KMS-11 (cell line): ENCODE data around the gene FAM83F.

Experiments
- H2AFZ ChIP-seq: fragments of 200-600 bp; sonication (generic); 2 replicates; pipeline ENCODE4 v1.6.1; 2016; ENCODE audit warnings: antibody characterized with exemption, mixed run types, low read depth
- H3K27ac ChIP-seq: fragments of 200-600 bp; sonication (generic); 2 replicates; pipeline ENCODE4 v1.6.1; 2016; ENCODE audit warnings: mild to moderate bottlenecking, mixed run types
- H3K27me3 ChIP-seq: fragments of 200-600 bp; sonication (generic); 2 replicates; pipeline ENCODE4 v1.6.1; 2017; ENCODE audit warnings: mild to moderate bottlenecking, low read depth, mixed run types, moderate library complexity; ENCODE audit not compliant: insufficient read depth
- H3K36me3 ChIP-seq: fragments of 200-600 bp; sonication (generic); 2 replicates; pipeline ENCODE4 v1.6.1; 2017; ENCODE audit warnings: mild to moderate bottlenecking, mixed run types; ENCODE audit not compliant: insufficient read depth
- H3K4me1 ChIP-seq: fragments of 200-600 bp; sonication (generic); 2 replicates; pipeline ENCODE4 v1.6.1; 2016; ENCODE audit warnings: mild to moderate bottlenecking, low read depth, mixed run types; ENCODE audit not compliant: poor library complexity, severe bottlenecking
- H3K4me2 ChIP-seq: fragments of 200-600 bp; sonication (generic); 2 replicates; pipeline ENCODE4 v1.7.0; 2016; ENCODE audit warnings: mild to moderate bottlenecking, mixed run types
- H3K4me3 ChIP-seq: fragments of 200-600 bp; sonication (generic); IDR thresholded peaks from 2 replicates; pipeline ENCODE4 v1.6.1; 2017; ENCODE audit warnings: low read depth, low read length, mixed read lengths; ENCODE audit not compliant: insufficient read depth
- H3K79me2 ChIP-seq: fragments of 200-600 bp; sonication (generic); 2 replicates; pipeline ENCODE4 v1.6.1; 2016; ENCODE audit warnings: low read depth, mixed run types; ENCODE audit not compliant: insufficient read depth
- H3K9ac ChIP-seq: fragments of 200-600 bp; sonication (generic); 2 replicates; pipeline ENCODE4 v1.6.1; 2016; ENCODE audit warnings: mild to moderate bottlenecking, mixed run types
- H4K20me1 ChIP-seq: fragments of 200-600 bp; sonication (generic); 2 replicates; pipeline ENCODE4 v1.6.1; 2016; ENCODE audit warnings: mild to moderate bottlenecking, mixed run types; ENCODE audit not compliant: insufficient read depth
- TF ChIP-seq, protein P1 (sequence below): fragments of 200-600 bp; sonication (generic); conservative IDR thresholded peaks from 2 replicates; pipeline ENCODE4 v1.6.1; 2017; ENCODE audit warnings: low read depth, mild to moderate bottlenecking, antibody characterized with exemption, low read length, moderate library complexity, mixed read lengths

The FAM83F gene

DNA sequence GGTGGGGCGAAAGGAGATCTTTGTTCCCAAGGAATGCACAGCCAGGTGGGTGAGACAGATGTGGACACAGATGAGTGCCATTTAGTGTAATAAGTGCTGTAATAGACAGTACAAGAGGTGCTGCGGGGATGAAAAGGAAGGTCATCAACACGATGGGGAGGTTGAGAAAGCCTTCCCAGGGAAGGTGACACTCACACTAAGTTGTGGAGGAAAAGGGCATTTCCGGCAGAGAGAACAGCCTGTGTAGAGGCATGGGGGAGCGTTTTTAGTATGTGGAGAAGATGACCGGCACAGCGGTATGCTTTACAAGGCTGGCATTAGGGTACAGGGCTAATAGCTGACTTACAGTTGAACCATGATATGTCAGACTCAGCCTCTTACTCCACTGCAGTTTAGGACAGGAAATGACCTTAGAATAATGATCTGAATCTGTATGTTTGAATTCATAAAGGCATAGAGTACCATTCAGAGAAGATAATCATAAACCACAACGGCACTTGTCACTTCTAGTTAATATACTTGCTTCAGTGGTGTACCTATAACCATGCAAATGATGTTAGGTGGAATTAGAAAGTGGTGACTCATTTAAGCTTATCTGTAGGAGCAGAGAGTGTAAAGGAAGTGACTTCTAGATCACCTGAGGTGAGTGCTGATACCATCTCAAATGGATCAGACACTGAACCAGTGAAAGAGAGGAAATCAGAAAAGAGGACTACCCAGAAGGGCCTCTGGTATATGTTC is 60.6 kb downstream of the FAM83F start:
- no peak overlapping the region for H2AFZ ChIP-seq
- H3K36me3 ChIP-seq: no peaks in the 10 kb centered on the region
- no peaks in the 10 kb centered on the region for H3K27me3 ChIP-seq
- H3K4me2 ChIP-seq: no peak overlapping the region
- H3K79me2 ChIP-seq: no peaks in the 10 kb centered on the region
- no peak overlapping the region for H3K27ac ChIP-seq
- H3K4me1 ChIP-seq: peaks cover 24% of the 10 kb centered on the region
- TF ChIP-seq, protein P1, sequence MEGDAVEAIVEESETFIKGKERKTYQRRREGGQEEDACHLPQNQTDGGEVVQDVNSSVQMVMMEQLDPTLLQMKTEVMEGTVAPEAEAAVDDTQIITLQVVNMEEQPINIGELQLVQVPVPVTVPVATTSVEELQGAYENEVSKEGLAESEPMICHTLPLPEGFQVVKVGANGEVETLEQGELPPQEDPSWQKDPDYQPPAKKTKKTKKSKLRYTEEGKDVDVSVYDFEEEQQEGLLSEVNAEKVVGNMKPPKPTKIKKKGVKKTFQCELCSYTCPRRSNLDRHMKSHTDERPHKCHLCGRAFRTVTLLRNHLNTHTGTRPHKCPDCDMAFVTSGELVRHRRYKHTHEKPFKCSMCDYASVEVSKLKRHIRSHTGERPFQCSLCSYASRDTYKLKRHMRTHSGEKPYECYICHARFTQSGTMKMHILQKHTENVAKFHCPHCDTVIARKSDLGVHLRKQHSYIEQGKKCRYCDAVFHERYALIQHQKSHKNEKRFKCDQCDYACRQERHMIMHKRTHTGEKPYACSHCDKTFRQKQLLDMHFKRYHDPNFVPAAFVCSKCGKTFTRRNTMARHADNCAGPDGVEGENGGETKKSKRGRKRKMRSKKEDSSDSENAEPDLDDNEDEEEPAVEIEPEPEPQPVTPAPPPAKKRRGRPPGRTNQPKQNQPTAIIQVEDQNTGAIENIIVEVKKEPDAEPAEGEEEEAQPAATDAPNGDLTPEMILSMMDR: no peak
- H4K20me1 ChIP-seq: no peaks in the 10 kb centered on the region
- H3K4me3 ChIP-seq: no peak overlapping the region
- no peak overlapping the region for H3K9ac ChIP-seq

- Histone ChIP-seq H3K27me3 (no peaks in the 10 kb centered on the region), H3K36me3 (no peaks in the 10 kb centered on the region), H3K4me2 (no peak overlapping the region), H2AFZ (no peak overlapping the region), H3K27ac (no peak overlapping the region), H4K20me1 (no peaks in the 10 kb centered on the region), H3K4me3 (no peak overlapping the region), H3K4me1 (peaks cover 15% of the 10 kb centered on the region), H3K9ac (no peak overlapping the region), H3K79me2 (no peaks in the 10 kb centered on the region)
- TF ChIP-seq, protein P1: no peak
These were observed 61.4 kb downstream of the FAM83F start for GRCh38 chr22:40056154-40056553.

- no peak overlapping the region for H3K4me2 ChIP-seq
- H3K27me3 ChIP-seq: no peaks in the 10 kb centered on the region
- H3K9ac ChIP-seq: no peak overlapping the region
- H2AFZ ChIP-seq: no peak overlapping the region
- no peaks in the 10 kb centered on the region for H3K36me3 ChIP-seq
- H4K20me1 ChIP-seq: no peaks in the 10 kb centered on the region
- H3K79me2 ChIP-seq: no peaks in the 10 kb centered on the region
- no peak overlapping the region for H3K27ac ChIP-seq
- H3K4me3 ChIP-seq: no peak overlapping the region
- TF ChIP-seq, protein P1: no peak
- peaks cover 11% of the 10 kb centered on the region for H3K4me1 ChIP-seq
These were observed 61.8 kb downstream of the FAM83F start for GRCh38 chr22:40056559-40056958.

DNA sequence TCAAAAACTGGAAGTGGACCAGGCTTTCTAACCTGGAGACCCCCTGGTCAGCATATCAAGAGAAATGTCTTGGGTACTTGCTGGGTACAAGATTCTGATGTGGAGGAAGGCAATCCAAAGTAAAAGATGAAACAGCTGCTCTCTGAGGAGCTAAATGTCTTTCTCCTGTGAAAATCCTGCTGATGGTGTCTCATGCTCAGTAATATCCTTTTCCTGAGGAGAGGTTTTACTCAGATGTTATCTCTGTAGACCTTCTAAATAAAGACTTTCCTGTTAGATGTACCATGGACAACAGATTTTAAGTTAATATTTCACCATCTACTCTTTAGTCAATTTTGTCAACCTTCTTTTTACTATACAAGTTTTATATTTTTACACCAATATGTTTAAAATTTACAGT is 62.9 kb downstream of the FAM83F start:
- H3K9ac ChIP-seq: no peak overlapping the region
- H3K4me2 ChIP-seq: no peak overlapping the region
- H3K27me3 ChIP-seq: no peaks in the 10 kb centered on the region
- no peaks in the 10 kb centered on the region for H4K20me1 ChIP-seq
- no peaks in the 10 kb centered on the region for H3K36me3 ChIP-seq
- no peaks in the 10 kb centered on the region for H3K79me2 ChIP-seq
- H3K4me1 ChIP-seq: peaks cover 9% of the 10 kb centered on the region
- no peak overlapping the region for H3K4me3 ChIP-seq
- TF ChIP-seq, protein P1: no peak
- H2AFZ ChIP-seq: no peak overlapping the region
- H3K27ac ChIP-seq: no peak overlapping the region
